Activated CD8-positive, alpha-beta memory T cell treated with anti-CD3 and anti-CD28 coated beads, Interleukin-2, amount 50 U/mL, for 1 hour (primary cell): ENCODE results near the gene ADCY5.

Experiments
- DNase-seq: peaks from one replicate; pipeline ENCODE4 v3.0.0-alpha.2; 2020; ENCODE audit errors: extremely low read depth

Gene ADCY5

DNA sequence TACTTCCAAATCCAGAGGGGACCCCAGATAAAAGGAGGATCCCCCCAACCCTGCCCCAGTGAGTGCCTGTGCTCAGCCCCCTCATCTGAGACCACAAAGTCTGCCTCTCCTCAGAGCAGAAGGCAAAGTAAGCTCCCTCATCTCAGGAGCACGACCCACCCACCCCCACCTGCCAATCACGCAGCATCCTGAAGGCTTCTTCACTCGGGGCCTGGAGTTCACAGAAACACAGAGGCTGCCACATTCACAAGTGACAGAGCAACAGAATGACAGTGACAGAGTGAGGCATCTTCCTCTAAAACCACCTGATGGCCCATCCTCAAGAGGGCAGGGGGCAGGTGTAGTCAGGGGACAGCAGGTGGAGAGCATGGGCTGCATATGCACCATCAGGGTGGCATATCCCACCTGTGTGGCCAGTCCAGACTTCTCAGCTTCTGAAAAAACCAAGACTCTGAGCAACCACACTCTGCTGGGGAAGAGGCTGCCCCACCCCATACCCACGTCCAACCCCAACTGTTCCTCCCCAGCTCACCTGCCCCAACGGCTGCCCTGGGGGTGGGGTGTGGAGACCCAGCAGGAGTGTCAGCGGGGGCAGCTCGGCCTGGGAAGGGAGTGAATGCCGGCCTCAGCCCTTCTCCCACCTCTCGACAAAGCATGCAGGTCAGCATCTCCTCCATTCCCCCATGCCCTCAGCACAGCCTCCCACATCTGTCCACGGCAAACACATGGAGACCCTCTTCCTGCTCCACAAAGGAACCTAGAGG is 19.3 kb downstream of the ADCY5 start:
- DNase-seq, result no peak

DNA sequence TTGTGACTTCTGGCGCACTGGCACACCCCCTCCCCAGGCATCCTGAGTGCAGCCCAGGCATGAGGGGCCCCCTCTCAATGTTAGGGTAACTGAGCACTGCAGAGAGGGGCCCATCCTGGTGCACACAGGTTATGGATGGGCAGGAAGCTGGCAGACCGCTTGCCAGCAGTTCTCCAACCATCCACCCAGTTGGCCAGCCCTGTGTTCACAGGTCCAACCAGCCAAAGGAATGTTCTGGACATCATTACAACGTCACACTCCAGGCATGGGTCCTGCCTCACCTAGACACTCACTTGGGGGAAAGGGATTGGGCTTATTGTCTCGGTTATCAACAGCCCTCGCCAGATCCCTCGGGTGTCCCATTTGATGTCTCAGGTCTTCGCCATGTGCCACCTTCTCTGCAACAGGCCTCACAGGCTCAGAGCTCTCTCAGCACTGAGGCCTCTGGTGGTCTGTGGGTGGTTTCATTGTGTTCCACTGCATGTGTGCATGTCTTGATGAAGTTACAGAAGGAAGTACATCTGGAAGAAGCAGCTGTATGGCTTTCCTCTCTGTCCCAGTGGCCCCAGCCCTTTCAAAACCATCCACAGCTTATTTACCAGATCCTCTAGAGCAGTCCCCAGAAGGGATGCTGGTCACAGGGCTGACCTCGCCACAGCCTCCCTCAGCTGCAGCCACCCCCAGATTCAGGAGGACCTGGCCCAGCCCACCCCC is 23.7 kb downstream of the ADCY5 start:
- no peak for DNase-seq

DNA sequence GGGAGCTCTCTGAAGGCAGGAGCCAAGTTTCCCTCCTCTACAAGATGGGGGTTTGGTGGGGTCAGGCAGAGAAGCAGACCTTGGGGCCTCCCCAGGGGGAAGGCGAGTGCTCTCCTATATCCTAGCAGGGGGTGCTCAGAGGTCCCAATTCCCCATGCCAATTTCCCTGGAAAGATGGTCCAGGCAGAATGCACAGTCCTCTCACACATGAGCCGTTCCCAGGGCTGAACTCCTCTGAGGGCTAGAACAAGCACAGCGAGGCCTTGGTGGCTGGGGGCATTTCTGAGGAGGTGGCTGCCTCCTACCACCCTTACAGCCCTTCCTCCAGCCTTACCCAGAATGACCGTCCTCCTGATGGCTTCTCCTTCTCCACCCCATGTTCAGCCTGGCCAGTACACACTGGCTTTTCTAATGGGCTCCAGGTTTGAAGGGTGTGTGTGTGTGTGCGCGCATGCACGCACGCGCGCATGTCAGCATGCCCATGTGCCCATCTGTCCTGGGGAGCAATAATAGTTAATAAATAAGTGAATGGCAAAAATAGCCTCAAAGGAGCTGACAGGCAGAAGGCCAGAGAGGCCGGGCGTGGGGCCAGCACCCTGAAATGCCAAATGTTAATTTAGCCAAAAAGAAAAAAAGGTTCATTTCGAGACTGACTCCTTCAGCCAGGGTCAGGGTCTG is 24.4 kb downstream of the ADCY5 start:
- DNase-seq, result no peak

DNA sequence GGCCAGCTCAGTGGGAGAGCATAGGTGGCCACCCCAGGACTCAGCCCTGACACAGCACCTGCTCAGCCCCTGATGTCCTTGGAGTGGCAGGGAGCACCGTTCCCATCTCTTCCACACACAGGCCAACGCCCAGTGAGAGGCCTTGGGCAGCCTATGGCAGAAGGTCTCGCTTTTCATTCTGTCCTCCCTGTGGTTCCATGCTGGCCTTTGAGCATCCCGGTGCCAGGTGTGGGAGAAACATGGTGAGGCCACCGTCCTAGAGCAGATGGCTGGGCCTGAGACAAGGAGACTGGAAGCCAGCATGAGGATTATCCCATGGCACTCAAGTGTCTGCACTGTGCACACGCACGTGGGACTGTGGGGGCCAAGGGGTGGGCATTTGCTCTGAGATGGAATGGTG is 25.1 kb downstream of the ADCY5 start:
- no peak for DNase-seq

DNA sequence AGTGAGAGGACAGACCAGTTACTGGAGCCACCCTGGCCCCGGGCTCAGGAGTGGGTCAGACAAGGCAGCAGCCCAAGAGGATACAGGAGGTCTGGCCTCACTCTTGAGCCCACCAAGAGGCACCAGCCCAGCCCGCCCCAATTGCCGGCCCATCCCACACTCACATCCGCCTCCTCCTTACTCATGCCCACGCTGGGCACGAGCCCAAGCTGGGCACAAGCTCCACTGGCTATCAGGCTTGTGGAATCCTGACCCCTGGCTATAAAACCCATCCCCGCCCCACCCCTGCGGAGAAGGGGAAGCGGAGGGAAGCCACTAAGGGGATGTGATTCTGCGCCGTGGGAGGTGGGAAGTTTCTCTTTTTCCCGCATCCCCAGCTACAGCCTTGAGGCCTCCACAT is 25.9 kb downstream of the ADCY5 start:
- DNase-seq, result no peak

DNA sequence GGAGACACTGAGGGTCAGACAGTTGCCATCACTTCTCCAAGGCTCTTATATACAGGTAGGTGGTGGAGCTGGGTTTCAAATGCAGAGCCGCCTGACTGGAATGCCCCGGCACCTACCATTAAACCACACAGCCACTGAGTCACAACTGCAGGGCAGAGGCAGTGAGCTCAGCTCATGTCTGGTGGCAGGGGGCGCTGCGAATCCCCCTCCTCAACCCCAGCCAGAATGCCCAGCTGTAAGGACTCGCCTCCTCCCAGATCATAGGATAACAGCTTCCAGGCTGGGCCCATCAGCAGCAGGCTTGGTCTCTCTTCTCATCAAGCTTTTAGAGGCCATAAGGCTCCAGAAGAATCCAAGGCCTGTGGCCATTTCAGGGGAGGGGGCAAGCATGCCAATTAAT is 26.4 kb downstream of the ADCY5 start:
- no peak for DNase-seq

DNA sequence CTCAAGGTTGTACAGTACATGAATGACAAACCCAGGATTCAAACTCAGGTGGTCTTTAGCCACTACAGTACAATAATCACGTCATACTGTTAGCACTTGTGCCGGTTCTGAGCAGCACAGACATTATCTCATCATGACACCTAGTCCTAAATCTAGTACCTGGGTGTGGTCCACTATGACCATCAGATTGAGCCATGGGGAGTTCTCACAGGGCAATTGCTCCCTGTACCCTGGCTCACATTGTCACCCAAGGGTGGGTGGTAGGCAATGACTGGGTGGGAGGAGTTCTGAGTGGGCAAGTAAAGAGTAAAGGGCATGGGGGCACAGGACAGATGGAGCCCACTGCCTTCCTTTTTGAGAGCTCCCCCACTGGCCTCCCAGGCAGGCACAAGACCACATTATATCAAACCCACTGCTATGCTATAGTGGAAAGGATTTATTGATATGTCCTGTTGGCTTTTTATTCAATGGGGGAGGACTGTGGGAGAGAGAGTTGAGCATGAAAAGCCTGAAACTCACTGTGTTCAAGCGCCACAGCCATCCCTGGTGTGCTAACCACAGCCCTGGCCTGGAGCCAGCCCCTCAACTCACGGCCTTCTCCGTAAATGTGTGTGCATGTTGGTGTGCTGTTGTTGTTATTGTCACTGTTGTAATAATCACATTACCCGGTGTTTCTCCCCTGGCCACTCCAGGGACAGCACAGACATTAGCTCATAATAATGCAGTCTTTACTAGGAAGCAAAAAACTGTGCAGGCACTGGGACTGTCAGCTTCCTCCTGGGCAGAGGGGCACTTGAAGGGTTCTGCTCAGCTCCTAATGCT is 27.3 kb downstream of the ADCY5 start:
- DNase-seq, result no peak

DNA sequence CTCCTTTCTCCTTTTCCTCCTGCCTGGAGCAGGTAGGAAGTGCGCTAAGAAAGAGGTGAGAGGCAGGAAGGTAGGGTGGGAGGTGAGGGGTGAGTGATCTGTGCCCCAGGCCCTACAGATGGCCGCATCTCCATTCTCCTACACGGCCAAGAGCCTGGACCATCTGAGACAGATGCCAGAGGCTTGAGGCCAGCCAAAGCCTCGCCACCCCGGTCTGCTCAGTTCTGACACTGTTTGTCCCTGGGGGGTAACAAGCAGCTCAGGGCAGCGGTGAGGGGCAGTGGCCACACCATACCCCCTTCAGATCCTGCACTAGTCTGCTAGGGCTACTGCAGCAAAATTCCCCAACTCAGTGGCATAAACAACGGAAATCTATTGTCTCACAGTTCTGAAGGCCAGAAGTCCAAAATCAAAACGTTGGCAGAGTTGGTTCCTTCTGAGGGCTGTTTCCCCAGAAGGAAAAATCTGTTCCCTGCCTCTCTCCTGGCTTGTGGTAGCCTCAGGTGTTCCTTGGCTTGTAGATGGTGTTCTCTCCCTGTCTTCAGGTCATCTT is 28.4 kb downstream of the ADCY5 start:
- no peak for DNase-seq

DNA sequence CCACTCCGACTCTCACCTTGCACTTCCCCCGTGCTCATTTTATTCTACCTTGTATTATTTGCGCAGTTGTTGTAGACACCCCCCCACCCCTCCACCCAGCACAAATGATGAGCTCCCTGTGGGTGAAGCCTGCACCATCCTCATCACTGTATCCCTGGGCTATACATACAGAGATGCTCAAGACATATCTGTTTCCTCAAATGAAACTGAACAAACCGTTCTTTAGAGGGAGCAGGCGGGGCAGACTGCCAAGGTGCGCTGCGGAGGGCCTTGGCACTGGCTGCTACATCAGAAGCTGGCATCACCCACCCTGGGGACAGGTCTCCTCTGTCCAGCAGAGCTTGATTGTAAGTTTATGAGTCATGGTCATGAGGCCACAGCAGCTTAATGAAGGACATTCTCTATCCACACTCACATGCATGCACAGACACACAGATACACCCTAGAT is 29.0 kb downstream of the ADCY5 start:
- DNase-seq, result no peak

DNA sequence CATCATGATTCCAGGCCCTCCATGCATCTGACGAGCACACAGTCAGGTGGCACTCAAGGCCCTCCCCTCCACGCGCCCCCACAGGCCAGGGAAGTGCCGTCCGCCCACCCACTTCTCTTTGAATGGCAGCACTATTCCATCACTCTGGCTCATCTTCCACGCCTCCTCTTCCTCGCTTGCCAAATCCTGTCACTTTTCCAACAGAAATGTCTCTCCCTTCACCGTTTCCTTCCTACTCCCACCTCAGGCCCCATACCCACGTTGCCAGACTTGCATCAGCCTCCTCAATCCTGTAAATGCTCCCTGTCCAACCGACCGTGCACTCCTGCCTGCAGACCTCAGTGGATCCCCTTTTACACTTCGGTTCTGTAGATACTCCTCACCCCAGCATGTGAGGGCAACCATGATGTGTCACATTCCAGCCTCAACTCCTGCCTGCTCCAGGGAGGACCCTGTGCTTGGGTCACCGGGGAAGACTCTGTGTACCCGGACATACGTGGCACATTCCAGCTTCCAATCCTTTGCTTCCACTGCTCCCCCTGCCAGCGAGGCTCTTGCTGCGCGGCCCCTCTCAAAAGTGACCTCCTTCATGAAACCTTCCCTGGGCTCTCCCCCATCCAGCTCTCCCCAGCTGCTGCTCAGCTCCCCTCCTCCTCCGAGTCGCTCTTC is 29.6 kb downstream of the ADCY5 start:
- DNase-seq, result no peak

DNA sequence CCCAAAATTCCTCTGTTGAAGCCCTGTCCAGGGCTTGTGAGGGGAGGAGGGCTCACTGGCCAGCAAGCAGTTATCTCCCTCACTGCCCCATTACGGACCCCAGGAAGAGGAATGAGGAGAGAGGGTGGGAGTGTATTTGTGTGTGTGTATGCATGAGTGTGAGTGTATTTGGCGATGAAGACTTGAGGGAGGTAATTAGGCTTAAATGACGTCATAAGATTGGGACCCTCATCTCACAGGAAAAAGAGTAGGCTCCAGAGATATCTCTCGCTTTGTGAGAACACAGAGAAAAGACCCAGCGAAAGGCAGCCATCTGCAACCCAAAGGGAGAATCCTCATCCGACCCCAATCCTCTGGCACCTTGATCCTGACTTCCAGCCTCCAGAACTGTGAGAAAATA is 32.2 kb downstream of the ADCY5 start:
- no peak for DNase-seq

DNA sequence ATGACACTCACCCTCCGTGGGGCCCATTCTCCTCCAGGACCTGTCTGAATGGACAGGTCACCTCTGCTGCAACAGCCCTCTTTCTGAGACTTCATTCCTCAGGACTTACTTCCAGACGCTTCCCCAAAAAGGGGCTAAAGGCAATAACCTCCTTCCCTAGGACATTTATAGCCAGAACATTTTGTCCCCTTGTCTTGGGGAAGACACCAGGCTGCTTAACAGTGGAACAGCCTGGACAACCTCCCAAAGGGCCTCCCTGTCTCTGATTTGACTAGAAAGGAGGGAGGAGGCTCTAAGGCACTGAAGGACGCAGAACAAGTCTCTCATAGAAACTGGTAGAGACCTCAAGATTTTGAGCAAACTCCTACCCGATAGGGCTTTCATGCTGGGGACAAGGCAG is 32.7 kb downstream of the ADCY5 start:
- no peak for DNase-seq

DNA sequence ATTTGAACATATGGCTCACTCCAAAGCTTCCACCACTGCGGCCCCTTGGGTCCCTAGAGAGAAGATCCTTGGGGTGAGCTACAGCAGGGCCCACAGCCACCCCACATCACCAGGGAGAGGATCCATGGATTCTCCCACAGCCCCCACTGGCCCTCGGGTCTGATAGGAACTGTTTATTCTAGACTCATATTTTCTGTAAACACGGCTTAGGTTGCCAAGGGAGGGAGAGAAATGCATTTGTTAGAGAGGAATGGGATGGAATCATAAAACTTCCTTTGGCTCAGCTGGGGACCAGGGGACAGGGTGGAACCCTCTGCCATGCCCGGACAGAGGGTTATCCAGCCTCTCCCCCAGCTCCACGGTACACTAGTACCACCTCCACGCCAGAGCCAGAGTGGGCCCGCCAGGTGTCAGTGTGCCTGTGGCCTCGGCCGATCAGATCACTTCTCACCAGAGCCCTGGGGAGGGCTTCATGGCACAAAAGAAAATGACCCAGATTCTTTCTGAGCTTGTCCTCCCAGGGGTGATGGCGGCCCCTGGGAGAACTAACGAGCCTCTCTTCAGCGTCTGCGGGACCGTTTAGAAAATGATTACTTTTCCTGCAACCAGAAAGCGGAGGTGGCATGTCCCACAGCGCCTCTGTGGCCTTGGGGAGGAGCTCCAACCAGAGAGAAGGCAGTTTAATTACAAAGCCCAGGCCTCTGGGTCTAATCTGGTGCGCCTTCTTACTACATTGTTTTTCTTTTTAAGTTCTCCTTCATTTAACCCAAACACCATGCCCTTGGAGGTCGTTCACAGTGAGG is 33.7 kb downstream of the ADCY5 start:
- no peak for DNase-seq

DNA sequence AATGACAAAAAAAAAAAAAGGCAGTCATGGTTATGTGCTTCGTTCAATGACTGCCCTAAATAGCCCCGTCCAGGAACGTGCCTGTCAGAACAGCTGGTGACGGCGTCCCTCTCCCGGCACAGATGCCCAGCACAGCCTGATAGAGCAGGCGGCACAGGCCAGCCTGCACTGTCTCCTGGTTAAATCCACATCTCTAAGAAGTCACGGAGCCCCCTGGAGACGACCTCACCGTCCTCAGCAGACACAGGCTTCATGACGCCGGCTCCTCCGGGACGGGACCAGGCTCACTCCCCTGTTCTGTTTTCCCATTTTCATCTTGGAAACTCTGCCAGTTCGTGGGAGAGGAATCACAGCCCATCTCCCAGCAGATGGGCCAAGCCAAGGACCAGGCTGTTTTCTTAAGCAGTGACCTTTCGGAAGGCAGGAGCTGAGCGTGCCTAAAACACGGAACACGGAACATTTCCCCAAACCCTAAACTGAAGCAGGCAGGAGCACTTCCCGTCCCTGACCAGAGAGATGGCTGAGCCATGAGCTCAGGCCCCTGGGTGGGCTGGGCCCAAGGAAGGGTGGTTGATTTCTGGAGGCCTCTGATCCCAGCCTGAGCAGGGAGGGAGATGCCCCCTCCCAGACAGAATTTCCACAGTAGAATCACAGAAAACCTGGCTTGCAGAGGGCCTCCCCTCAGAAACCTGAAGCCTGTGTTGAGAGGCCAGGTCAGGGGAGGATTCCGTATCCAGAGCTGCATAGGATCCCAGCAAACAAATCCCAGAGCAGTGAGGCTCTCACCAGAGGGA is 35.9 kb downstream of the ADCY5 start:
- DNase-seq, result no peak

DNA sequence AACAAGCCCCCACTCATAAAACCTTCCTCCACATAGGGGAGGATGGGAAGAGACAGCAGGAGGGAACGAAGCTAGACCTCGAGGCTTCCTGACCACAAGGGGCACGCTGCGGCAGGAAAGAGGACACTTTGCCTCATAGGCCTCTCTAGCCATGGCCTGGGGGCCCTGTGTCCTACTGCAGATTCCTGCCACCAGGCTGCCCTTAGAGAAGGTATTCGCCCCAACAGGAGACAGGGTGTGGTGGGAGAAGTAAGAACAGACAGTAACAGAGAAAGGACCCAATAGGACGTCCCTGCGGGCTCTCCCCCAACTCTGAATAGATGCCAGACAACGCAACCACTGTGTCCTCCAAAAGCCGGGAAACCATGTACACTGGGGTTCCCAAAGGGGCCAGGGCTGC is 36.8 kb downstream of the ADCY5 start:
- no peak for DNase-seq

DNA sequence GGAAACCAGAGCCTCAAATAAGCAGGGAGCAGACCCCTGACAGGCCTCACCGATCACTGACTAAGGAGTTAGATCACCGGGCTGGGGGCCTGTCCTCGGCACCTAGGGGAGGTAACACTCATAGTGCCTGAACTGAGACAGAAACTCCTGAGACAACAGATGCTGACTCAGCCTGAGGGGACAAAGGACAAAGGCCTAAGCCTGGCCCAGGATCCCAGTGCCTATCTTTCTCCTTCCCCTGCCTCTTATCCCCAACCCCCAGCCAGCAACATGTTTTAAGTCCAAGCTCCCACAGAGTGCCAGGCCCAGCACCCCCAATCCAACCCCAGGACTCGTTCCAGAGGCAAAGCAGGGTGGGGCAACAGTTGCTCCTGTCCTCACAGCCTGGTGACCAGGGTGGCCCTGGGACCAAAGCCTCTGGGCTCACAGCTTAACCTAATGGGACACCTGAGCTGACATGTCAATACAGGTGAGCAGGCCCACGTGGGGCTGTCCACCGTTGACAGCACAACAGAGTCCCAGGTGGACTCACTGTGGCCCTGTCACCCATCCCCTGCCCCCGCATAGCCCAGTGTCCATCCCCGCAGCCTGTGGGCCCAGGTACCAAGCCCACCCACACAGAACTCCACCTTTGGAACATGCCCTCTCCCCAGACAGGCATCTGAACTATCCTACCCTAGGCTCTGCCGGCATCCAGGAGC is 37.4 kb downstream of the ADCY5 start:
- DNase-seq, result no peak

DNA sequence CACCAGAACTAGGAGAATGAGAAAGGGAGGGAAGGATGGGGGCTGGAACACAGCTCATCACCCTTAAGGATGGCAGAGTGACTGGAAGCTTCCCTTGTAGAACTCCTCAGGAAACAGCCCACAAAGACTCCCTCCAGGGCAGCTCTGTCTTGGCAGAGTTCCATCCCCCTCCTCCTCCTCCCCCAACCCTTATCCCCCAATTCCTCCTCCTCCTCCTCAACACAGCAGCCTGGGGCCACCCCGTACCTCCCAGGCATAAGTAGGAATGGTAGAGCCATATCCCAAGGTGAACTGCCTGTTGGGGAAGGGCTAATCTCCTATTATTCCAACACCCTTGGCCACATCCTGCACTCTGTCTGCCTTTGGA is 38.8 kb downstream of the ADCY5 start:
- DNase-seq, result no peak

DNA sequence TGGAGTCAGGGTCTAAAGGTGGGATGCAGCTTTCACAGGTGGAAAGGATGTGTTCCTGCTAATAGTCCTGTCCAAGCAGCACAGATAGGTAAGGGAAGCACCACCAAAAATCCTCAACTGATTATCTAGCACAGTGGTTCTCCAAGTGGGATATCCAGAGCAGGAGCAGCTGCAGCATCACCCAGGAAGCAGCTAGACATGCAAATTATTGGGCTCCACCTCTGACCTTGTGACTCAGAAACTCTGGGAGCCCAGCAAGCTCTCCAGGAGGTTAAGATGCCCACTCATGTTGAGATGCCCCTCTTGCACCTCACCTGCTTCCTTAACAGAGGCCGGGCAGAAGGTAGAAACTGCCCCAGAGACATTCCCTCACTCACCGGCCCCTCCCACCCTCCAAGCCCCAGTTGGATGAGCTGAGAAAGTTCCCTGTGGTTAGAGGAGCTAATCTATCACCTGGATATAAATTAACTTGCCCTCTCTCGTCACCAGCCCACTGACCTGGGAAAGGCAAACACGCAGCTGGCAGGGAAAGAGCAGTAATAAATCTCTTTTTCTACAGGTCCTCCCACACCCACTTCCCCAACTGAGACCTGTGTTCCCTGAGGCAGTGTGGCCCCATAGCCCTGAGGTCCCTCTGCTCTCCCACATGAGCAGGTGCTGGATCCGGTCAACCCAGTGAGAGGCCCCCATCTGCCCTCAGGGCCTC is 39.3 kb downstream of the ADCY5 start:
- no peak for DNase-seq
